Fibroblast of lung (primary cell): Measurements from ENCODE around the gene BACE1.

ENCODE experiments used
- CTCF ChIP-seq, 2 donors: IDR thresholded peaks in 1 of 2; conservative IDR thresholded peaks in 1 of 2; 1 replicate in 1 of 2; 2 replicates in 1 of 2; pipeline ENCODE4 v1.5.1; 2011 to 2012; ENCODE audit warnings: low read length in 2 of 2, control low read depth in 1 of 2, inconsistent platforms in 1 of 2, low read depth in 1 of 2, mild to moderate bottlenecking in 1 of 2
- EZH2 ChIP-seq: IDR thresholded peaks from 2 replicates; pipeline ENCODE4 v1.5.1; 2012; ENCODE audit warnings: low read length, control low read depth, mild to moderate bottlenecking; ENCODE audit errors: missing control alignments

GRCh38 chr11:117334896-117335295, 18.8 kb upstream of the BACE1 start:
- TF ChIP-seq CTCF (conservative IDR thresholded peaks at IDR 0.05 in 1 of 2, IDR thresholded peaks at IDR 0.05 in 1 of 2; ENCODE audit: low read depth in 1 of 2, low read length in 2 of 2) = no peak
- no peak for TF ChIP-seq EZH2
